ENCODE results near the gene RC3H2. TPM values are rescaled to one million over a fixed set of nuclear protein-coding genes. Genes with fewer than 3 reads are reported as not detected.

Gene RC3H2
- total and polyA plus RNA-seq, 2 donors from 2014 or later, result 9.8 to 49.9 TPM

GRCh38 chr9:122848256-122848943 is 56.8 kb downstream of the RC3H2 start:
- FAIRE-seq, result no peak

DNA sequence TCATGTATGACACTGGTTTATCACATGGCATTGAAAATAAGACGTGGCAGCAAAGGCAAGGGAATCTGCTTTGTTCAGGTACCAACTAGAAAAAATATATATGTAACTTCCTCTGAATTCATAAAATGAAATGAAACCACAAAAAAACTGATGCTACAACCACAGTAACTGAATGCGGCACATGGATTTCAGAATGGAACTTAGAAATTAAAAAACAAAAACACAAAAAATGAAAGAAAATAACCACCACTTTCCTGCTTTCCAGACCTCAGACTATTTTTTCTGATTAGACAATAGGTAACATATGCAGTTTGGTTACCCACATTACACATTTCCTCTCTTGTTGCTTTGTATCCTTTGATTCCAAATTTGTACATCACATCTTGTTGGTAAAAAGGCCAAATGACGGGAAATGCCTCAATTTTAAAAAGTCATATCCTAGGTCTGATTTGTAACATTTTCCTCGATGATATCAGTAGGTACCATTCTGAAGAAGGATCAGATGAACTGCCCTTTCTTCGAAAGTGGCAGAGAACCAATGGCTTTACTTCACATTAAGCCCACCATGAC is 58.7 kb downstream of the RC3H2 start:
- Histone ChIP-seq H3K4me3 (ENCODE audit: low read length in 3 of 3) (no peak overlapping the region), H3K36me3 (ENCODE audit: control insufficient read depth in 2 of 3, insufficient read depth in 3 of 3, low read length in 3 of 3) (peaks cover 4 to 17% (median 11%) of the 10 kb centered on the region in 3 donors), H3K27me3 (ENCODE audit: control insufficient read depth, insufficient read depth, low read length) (no peaks in the 10 kb centered on the region), H3K27ac (ENCODE audit: low read depth in 2 of 2, low read length in 2 of 2) (no peak overlapping the region), H3K9me3 (ENCODE audit: control insufficient read depth in 2 of 3, insufficient read depth in 1 of 3, low read length in 3 of 3) (no peaks in the 10 kb centered on the region), H3K9ac (ENCODE audit: low read length in 3 of 3) (no peak overlapping the region), H3K4me1 (ENCODE audit: control insufficient read depth in 2 of 3, insufficient read depth in 2 of 3, low read depth in 1 of 3, low read length in 3 of 3) (no peaks in the 10 kb centered on the region)
- intact Hi-C loops (cut with DNase I), result no loop called here
- FAIRE-seq, result no peak
- TF ChIP-seq CTCF (IDR thresholded peaks at IDR 0.05; ENCODE audit: borderline replicate concordance, extremely low read depth, insufficient read depth), result no peak
- DNase-seq, result no peak

More at GRCh38 chr9:122848256-122848943, 56.8 kb downstream of the RC3H2 start:
- H3K4me1 ChIP-seq (ENCODE audit: control insufficient read depth in 2 of 3, insufficient read depth in 2 of 3, low read depth in 1 of 3, low read length in 3 of 3), result no peaks in the 10 kb centered on the region
- no peak for DNase-seq
- no peak overlapping the region for H3K27ac ChIP-seq (ENCODE audit: low read depth in 2 of 2, low read length in 2 of 2)
- no peak overlapping the region for H3K4me3 ChIP-seq (ENCODE audit: low read length in 3 of 3)
- no peak overlapping the region for H3K9ac ChIP-seq (ENCODE audit: low read length in 3 of 3)
- no peaks in the 10 kb centered on the region for H3K9me3 ChIP-seq (ENCODE audit: control insufficient read depth in 2 of 3, insufficient read depth in 1 of 3, low read length in 3 of 3)
- TF ChIP-seq CTCF (IDR thresholded peaks at IDR 0.05; ENCODE audit: borderline replicate concordance, extremely low read depth, insufficient read depth), result no peak
- H3K36me3 ChIP-seq (ENCODE audit: control insufficient read depth in 2 of 3, insufficient read depth in 3 of 3, low read length in 3 of 3), result peaks cover 4 to 17% (median 11%) of the 10 kb centered on the region in 3 donors
- no peaks in the 10 kb centered on the region for H3K27me3 ChIP-seq (ENCODE audit: control insufficient read depth, insufficient read depth, low read length)
- intact Hi-C loops (cut with DNase I), result no loop called here

- intact Hi-C loops (cut with DNase I), result no loop called here
- no peak for DNase-seq
- Histone ChIP-seq H3K36me3 (ENCODE audit: control insufficient read depth in 2 of 3, insufficient read depth in 3 of 3, low read length in 3 of 3) (peaks cover 0 to 10% (median 9%) of the 10 kb centered on the region in 3 donors), H3K9me3 (ENCODE audit: control insufficient read depth in 2 of 3, insufficient read depth in 1 of 3, low read length in 3 of 3) (no peaks in the 10 kb centered on the region), H3K4me3 (ENCODE audit: low read length in 3 of 3) (no peak overlapping the region), H3K27me3 (ENCODE audit: control insufficient read depth, insufficient read depth, low read length) (no peaks in the 10 kb centered on the region), H3K4me1 (ENCODE audit: control insufficient read depth in 2 of 3, insufficient read depth in 2 of 3, low read depth in 1 of 3, low read length in 3 of 3) (no peaks in the 10 kb centered on the region), H3K9ac (ENCODE audit: low read length in 3 of 3) (no peak overlapping the region), H3K27ac (ENCODE audit: low read depth in 2 of 2, low read length in 2 of 2) (no peak overlapping the region)
- no peak for TF ChIP-seq CTCF (IDR thresholded peaks at IDR 0.05; ENCODE audit: borderline replicate concordance, extremely low read depth, insufficient read depth)
- no peak for FAIRE-seq
Observed at GRCh38 chr9:122845116-122845515, 60.0 kb downstream of the RC3H2 start.
